Stimulated activated CD4-positive, alpha-beta T cell treated with anti-CD3 and anti-CD28 coated beads, Interleukin-4, amount 100 ng/mL, for 48 hours (primary cell): ENCODE results near the gene ENO4.

Source experiments
- DNase-seq, 2 donors: peaks; one replicate each; pipeline ENCODE4 v3.0.0-alpha.2; 2020; ENCODE audit warnings: low read depth in 2 of 2

Gene ENO4

DNA sequence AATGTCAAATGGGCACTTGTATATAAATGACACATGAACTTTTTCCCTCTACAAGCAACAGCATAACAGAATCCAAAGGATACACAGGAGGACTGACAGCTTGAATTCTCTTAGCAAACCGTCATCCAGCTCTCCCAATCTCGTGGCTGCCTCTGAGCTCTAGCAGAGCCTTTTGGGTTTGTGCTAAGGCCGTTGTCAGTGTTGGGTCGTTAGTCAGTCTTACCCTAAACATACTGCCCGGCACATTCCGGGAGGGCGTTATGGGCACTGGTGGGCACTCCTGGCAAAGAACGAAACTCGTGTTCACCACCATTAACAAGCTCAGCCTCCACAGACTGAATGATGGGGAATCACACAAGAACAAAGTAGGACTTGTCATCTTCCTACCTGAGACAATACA lies 19.6 kb upstream of the ENO4 start:
- DNase-seq: no peak

GRCh38 chr10:116831086-116831485 lies 18.2 kb upstream of the ENO4 start:
- no peak for DNase-seq

- DNase-seq: no peak
Measured at GRCh38 chr10:116831790-116832189, 17.5 kb upstream of the ENO4 start.

GRCh38 chr10:116833986-116834985 lies 15.0 kb upstream of the ENO4 start:
- no peak for DNase-seq

GRCh38 chr10:116835658-116836057 lies 13.6 kb upstream of the ENO4 start:
- DNase-seq: no peak

GRCh38 chr10:116836083-116836482 lies 13.2 kb upstream of the ENO4 start:
- DNase-seq: no peak

DNA sequence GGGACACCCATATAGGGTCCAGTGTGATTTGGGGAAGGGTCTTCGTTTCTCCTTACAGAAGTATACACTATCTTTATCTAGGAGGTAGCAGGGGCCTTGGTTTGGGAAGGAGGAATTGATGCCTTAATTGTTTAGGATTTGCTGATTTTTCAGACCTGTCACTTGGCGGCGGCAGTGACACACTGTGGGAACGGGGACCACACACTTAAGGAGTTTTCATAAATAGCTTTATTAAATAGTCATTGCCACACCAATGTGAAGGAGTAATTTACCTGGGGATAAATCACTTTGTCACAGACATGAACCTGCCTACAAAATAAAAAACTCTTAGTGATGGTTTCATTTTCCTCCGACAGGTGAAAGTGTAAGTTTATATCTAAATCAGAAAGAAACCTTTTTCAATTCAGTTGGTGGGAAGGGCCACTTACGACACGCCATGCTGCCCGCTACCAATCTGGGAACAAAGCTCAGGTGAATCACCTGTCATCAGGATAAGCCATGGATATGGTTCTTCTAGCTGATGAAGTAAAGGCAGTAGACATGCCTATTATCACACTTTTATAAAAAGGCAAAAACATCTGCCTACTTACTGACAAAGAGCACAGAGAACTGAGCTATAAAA lies 12.3 kb upstream of the ENO4 start:
- no peak for DNase-seq

DNA sequence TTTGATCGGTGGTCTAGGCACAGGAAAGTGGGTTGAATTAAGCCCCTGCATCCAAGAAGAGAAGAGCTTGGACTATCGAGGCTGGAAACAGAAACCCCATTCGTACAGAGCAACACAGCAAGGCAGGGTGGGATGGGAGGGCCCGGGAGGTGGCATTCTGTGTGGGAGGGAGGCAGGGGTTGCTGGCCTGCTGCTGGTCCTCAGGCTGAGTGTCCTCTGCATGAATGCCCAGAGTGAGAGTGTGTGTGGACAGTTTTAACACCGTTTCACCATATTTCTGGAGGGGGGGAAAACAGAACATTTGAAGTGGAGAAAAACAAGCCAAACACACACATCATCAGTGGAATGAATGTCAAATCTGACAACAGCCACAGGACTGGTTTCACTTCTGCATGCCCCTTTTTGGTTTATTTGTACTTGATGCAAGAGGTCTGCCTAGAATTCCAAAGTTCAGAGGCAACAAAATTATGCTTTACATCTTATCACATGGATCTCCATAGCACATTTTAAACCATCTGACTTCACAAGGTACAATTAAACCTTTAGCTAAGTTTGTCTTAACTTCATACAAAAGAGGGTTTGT lies 11.1 kb upstream of the ENO4 start:
- no peak for DNase-seq

- DNase-seq: no peak
Measured at GRCh38 chr10:116840389-116841075, 8.8 kb upstream of the ENO4 start.

DNA sequence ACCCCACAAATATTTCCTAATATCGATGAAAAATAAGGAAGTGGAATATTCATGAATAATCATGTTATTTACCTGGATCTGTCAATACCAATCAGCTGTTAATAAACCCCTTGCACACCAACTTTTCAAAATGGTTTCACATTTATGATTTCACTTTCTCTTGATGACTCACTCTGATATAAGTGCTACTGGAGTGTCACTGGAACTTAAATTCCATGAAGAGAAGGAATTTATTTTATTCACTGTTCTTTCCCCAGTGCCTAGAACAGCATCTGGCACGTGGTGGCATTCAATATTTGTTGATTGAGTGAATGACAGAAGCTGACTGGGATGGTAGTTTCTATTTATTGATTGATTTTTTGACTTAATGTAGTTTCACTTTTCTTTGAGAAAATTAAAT lies 3.5 kb upstream of the ENO4 start:
- DNase-seq: no peak

DNA sequence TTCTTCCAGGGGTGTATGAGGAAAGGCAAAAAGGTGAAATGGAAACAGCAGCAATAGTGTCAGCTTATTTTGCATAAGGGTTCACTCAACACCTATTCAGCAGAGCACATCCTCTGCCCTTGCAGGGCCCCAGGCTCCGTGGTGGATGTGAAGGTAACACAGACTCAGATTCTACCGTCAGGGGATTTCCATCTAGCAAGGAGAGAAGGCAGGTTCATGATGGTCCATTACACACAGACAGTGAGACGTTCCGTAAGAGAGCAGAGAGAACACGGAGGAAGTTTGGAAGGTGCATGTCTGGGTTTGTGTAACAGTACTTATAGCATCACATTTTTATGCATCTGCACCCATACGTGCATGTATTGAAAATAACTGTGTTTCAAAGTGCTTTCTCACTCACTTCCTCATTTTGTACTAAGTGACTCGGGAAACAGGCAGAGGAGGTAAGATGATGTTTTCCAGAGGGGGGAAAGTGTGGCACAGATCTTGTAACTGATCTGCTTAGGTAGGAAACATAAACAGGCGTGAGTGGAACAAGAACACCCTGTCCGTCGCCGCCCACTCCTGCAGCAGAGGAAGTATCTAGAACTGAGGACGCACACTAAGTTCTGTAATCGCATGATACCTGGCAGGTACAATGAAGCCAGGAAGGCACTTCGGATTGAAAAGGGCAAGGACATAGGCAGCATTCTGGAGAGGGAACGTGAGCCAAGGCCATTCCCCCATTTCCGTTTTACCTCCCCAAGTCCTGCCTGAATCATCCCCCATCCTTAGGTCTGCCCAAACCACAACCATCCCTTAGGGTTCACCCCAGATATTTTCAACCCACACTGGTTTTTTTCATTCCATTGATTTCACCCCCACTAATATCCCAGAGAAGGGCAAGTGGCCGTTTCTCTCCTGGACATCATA lies 1.0 kb upstream of the ENO4 start:
- no peak for DNase-seq

GRCh38 chr10:116848944-116849247 lies 403 bp upstream of the ENO4 start:
- DNase-seq: no peak

DNA sequence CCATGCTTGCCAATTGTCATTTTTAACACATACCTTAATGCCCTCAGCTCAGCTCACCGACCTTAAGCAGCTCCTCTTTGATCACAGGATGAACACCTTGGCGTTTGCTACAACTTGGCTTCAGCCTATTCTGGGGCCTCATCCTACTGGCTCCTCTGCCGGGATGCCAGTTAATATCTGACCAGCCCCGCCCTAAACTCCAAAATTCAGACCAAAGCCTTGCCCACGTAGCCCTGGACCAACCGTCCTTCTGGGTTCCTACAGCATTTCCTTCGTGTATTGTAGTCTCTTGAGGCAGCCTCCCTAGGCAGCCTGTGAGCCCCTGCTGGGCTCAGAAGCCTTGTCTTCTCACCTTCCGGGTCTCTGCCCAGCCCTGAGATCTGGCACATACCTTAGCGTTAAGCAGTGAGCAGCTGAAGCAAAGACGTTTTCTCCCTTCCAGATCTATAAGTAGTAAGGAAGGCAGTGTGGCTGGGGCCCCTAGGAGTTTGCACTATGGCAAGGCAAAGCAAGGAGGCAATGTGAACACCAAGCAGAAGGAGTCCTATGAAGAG lies 836 bp downstream of the ENO4 start:
- DNase-seq: no peak

- DNase-seq: no peak
Measured at GRCh38 chr10:116852246-116852645, 2.9 kb downstream of the ENO4 start.

GRCh38 chr10:116853287-116853686 lies 4.0 kb downstream of the ENO4 start:
- DNase-seq: no peak

GRCh38 chr10:116853701-116854100 lies 4.4 kb downstream of the ENO4 start:
- no peak for DNase-seq

DNA sequence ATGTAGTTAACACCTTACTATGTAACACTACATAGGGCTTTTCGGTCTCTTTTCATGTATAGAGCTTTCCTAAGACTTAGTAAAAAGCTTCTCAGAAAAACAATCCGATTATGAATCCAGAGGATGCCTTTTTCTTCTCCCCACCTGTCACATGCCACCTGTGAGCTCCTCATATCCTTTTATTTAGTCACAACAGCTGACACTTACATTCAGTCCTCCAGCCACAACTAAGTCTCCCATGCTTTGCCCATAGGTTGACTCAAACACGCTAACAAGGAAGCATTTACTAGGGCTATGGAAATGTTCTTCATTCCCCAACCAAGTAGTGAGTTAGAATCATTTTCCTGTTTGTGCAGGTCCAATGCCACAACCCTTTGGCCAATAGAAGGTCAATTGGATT lies 7.9 kb downstream of the ENO4 start:
- DNase-seq: no peak

- no peak for DNase-seq
Measured at GRCh38 chr10:116861796-116862195, 12.5 kb downstream of the ENO4 start.

- no peak for DNase-seq
Measured at GRCh38 chr10:116864436-116864835, 15.1 kb downstream of the ENO4 start.

- no peak for DNase-seq
Measured at GRCh38 chr10:116866066-116866465, 16.8 kb downstream of the ENO4 start.

DNA sequence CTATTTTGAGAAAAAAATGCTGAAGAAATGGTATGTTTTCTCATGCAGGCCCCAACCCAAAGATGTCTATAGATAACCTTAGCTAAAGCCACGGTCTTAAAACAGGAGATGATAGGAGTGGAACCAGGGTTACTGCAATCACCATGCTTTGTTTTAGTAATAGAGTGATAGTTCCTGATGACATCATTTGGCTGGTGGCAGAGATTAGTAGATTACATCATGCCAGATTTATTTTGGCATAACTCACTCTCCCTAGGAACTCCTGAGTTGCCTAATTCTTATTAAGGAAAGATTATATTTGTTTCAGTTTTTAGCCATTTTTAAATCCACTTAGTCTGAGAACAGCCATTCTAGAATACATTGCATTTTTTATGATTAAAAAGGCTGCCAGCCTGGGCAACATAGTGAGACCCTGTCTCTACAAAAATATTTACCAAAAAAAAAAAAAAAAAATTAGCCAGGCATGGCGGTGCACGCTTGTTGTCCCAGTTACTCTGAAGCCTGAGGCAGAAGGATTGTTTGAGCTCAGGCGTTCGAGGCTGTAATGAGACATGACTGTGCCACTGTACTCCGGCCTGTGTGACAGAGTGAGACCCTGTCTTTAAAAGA lies 17.8 kb downstream of the ENO4 start:
- no peak for DNase-seq
